CD4-positive, alpha-beta T cell treated with Interleukin-12 subunit alpha and Interleukin-12 subunit beta, for 1 hour (primary cell): ENCODE measurements around the gene MTFP1.
"Not testable (repeated sequence)": the region's sequence is repeated elsewhere in the genome, so short reads cannot be mapped to it uniquely, and the experiment has no call there.

Source experiments
- DNase-seq: peaks from one replicate; pipeline ENCODE4 v3.0.0-alpha.2; 2020

MTFP1 gene

GRCh38 chr22:30402028-30402765, 23.4 kb upstream of the MTFP1 start:
- no peak for DNase-seq

DNA sequence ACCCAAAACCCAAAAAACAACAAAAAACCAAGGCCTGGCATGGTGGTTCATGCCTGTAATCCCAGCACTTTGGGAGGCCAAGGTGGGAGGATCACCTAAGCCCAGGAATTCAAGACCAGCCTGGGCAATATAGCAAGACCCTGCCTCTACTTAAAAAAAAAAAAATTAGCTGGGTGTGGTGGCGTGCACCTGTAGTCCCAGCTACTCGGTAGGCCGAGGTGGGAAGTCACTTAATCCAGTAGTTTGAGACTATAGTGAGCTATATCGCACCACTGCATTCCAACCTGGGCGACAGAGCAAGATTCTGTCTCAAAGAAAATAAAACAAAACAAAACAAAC, 22.8 kb upstream of the MTFP1 start:
- not testable (repeated sequence) for DNase-seq

DNA sequence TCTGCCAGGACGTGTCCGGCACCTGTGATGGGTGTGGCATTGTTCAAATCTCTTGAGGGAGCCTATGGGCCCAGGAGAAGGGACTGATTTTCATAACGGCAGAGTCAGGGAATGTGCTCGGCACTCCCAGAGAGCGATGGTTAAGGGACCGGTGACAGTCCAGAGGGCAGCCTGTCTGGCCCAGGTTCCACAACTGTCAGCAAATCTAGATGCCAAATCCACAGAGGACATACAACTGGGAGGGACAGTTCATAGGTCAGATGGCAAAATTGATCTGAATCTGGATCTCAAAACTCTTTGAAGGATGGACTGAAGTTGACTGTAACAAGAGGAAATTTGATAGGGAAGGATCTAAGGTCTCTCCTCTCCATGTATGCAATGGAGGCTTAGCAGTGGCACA, 21.3 kb upstream of the MTFP1 start:
- no peak for DNase-seq

DNA sequence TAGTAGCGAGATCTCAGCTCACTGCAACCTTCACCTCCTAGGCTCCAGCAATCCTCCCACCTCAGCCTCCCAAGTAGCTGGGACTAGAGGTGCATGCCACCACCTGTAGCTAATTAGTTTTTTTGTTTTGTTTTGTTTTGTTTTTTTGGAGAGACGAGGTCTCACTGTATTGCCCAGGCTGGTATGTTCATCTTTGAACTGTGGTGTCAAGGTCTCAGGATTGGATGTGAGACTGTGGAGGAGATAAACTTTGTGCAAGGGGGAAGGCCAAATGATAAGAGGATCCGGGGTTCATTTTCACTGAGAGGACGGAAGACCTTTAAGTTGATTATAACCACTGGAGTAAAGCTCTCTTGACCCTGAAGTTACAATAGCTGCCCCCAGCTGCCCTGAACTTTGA, 19.8 kb upstream of the MTFP1 start:
- no peak for DNase-seq

GRCh38 chr22:30406400-30406799, 19.2 kb upstream of the MTFP1 start:
- DNase-seq, result no peak

DNA sequence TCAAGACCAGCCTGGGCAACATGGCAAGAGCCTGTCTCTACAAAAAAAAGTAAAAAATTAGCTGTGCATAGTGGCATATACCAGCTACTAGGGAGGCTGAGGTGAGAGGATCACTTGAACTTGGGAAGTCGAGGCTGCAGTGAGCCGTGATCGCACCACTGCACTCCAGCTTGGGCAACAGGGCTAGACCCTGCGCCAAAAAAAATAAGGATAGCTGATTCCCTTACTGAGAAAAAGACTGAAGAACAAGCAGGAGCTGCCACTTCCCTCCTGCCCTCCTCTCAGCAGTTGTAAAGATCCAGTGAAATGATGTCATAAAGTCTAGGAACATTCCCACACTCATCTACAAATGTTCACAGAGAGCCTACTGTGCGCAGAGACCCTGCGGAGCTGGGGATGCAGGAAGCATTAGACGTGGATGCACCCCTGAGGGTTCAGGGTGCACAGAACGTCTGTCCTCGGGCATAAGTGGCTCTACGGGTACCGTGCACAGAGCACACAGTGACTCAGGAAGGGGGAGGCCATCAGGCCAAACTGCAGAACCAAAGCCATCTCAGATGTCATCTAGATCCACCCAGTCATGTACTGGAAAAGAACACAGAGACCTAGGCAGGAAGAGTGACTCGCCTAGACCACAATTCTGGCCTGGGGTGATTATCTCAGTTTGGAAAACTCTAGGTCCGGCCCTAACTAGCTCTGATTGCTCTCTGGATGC, 17.0 kb upstream of the MTFP1 start:
- DNase-seq, result no peak

DNA sequence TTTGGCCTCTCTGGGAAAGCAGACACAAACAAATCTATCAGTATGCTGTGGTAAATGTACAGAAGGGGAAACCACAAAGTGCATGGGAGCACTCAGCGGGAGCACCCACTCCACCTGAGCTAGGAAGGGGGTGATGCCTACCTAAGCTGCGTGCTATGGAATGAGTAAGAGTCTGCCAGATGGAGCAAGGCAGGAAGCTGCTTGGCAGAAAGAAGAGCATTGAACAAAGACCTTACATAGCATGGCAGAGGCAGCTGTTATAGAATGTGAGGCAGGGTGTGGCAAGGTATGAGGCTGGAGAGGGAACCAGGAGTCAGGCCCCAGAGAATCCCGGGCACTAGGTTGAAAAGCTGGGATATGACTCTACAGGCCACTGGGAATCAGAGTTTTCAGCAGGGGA, 13.8 kb upstream of the MTFP1 start:
- no peak for DNase-seq

GRCh38 chr22:30413001-30413400, 12.6 kb upstream of the MTFP1 start:
- no peak for DNase-seq

DNA sequence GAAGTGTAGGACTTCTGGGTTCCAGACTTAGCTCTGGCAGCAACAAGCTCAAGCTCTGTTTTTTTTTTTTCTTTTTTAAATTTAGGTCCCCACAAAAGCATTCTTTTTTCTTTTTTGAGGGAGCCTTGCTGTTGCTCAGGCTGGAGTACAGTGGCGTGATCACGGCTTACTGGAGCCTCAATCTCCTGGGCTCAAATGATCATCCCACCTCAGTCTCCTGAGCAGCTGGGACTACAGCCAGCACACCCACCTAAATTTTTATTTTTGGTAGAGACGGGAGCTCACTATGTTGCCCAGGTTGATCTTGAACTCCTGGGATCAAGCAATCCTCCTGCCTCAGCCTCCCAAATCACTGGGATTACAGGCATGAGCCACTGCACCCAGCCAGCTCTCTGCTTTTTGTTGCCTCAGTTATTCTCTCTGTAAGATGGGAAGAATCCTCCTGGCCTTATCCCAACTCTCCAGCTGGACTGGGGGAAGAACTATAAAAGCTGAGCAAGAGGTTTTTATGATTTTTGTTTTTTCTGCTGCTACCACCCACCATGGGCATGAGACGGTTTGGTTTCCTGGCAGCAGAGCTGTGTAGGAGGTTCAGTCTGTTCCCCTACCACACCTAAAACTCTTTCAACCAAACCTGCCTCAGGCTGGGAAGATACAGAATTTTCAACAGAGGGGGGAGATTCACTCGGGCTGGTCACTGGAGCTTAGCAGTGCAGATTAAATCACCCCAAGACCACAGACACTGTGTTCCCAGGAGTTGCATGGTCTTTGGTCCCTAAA, 11.6 kb upstream of the MTFP1 start:
- no peak for DNase-seq

- DNase-seq, result no peak
Measured at GRCh38 chr22:30414525-30415047, 11.0 kb upstream of the MTFP1 start.

DNA sequence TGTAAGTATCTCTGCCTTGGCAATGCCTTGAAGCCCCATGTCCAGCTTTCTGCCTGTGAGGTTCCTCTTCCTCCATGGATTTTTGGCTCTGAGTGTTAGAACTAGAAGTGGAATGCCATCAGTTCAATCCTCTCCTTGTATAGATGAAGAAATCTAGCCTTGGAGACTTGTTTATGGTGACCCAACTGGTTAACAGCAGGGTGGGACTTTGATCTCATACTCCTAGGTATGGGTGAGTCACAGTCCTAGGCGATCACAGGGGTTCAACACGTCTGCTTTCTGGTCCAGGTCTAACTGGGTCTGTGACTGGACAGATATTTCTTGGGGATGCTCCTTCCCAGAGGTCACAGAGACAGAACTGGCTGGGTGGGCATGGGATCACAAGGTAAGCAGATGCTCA, 9.2 kb upstream of the MTFP1 start:
- no peak for DNase-seq

DNA sequence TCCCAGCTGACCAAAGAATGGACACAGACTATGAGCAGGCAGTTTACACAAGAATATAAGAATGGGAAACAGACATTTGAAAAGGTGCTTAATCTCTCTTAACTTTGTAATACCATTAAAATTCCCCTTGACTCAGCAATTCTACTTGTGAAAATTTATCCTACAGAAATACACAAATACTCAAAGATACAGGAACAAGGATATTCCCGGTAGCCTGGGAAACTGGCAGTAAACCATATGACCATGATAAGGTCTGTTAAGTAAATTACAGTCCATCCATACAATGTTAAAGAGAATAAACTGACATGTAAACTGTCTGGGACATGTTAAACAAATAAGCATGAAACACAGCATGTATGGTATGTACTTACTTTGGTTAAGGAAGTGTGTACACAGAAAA, 8.7 kb upstream of the MTFP1 start:
- no peak for DNase-seq

DNA sequence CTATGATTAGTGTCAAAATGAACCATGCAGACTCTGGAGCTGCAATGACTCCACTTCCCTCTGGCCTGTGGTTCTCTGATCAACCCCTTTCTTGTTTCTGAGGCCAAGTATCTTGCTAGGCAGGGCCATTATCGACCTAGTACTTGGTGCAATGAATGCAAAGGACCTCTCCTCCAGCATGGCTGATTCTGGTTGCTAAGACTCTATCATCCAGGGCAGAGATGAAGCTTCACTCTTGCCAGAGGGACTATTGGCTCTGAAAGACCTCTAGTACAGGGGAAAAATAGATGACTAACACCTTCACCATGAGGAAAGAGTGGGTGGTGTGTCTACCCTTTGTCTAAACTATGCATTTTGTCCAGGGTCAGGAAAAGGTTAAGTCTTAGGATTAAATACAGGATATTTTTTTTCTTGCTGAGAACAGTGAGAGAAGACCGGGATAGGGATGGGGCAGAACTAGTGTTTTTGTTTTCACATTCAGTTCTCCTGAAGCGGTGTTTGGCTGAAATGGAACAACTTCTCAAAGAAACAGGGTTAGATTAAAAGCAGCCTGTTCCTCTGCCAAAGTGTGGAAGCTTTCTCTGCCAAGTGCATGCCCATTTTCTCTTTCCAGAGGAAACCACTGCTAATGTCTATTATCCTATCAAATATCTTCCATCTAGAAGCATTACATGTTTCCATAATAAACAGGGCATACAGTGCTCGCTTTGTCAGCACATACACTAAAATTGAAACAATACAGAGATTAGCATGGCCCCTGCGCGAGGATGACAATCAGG, 5.0 kb upstream of the MTFP1 start:
- no peak for DNase-seq

DNA sequence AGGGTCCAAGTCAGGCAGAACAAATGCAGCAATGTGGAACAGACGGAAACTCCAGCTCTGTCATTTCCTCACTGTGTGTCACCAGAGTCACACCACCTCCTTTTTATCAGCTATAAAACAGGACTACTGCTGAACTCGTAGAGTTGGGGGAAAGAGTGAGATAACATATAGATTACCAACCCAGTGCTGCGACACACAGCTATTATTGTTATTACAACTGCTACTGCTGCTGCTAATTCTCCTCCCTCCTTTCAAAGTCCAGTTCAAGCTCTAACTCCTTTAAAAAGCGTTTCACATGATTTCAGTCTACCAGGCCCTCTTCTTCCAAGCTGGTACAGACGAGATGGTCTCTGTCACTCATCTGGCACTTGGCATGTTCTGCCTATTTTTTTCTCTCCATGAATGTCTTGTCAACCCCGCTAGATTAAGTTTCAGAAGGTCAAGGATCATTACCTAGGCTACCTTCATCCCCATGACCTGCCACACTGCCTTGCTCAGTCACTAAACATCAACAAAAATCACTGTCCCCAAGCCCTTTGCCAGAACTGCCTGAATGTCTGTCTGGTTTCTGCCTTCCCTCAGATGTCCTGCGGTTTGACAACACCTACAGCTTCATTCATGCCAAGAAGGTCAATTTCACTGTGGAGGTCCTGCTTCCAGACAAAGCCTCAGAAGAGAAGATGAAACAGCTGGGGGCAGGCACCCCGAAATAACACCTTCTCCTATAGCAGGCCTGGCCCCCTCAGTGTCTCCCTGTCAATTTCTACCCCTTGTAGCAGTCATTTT, 3.7 kb upstream of the MTFP1 start:
- DNase-seq, result no peak

DNA sequence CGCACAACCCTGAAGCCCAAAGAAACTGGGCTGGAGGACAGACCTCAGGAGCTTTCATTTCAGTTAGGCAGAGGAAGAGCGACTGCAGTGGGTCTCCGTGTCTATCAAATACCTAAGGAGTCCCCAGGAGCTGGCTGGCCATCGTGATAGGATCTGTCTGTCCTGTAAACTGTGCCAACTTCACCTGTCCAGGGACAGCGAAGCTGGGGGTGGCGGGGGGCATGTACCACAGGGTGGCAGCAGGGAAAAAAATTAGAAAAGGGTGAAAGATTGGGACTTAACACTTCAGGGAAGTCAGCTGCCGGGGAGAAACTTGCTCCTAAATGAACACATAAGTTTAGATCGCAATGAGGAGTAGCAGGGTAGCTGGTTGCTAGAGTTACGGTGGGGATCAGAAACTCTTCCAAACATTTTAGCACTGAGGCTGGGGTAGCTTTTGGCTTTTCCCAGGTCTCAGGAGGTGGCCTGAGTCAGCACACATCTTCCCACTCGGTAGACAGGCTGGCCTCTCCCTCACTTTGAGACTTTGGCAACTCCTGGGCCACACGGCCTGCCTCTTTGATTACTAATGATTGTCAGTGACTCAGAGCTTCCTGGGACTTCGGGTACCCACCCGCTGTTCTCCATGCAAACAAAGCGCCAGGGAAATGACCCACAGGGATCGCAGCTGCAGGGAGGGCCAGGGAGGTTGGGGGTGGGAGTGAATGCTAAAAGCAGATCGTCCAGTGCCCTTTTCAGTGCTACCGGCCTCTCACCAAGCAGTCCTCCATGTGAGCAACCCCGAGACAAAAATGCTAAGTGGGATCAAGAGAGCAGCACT, 2.9 kb upstream of the MTFP1 start:
- DNase-seq, result no peak

DNA sequence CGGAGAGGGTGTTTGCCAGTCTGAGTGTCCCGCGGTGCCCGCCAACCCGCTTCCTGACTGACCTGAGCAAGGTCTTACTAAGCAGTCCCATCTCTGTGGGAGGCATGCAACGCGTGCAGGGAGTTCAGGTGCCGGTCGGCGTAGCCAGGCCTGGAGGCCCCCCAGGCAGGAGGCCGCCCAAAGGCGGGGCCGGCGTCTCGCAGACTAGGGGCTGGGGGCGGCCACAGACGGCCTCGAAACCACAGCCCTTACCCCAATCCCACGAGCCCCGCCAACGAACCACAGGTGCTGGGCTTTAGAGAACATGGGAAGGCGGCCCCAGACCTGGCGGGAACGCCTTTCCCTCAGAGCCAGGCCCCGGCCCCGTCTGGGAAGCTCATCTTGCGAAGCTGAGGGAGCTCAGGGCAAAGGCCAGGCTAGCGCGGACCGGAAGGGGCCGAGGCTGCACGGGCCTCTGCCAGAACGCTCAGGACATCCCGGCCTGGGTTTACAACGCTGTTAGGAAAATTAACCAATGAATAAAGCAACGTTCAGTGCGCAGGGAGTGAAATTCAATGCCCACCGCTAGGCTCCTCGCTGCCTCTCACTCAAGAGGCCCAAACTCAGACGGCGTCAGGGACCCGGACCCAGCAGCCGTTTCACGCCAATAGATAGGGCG, 2.1 kb upstream of the MTFP1 start:
- no peak for DNase-seq

DNA sequence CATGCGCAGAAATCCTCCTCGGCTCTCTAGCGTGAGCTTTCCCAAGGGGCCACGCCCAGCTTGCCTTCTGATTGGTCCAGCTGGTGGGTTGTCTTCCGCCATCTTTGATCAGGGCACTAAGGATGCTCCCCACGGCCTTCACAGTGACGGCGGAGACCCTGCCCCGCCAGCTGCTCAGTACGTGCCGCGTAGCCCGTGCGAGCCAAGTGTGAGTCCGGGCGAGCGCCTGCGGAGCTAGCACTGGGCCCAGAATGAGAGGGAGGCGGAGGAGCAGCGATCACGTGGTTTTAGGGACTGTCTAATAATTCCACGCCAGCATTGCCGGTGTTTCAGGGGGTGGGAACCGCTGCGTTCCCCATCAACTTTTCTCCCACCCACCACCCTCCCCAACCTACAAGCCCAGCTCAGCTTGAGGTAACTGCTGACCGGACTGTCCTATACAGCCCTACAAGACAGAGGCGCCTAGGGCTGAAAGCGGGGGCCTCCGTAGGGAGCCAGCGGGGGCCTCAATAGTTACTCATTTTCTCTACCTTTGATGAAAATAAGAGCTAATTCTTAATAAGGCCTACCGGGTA, 1.5 kb upstream of the MTFP1 start:
- peak; percentile 99 for DNase-seq

GRCh38 chr22:30424534-30425326, 838 bp upstream of the MTFP1 start:
- DNase-seq, result no peak

- no peak for DNase-seq
Measured at GRCh38 chr22:30425327-30425615, 297 bp upstream of the MTFP1 start.
